ENCODE results near the gene KCNK2. TPM values are rescaled to one million over a fixed set of nuclear protein-coding genes. Genes with fewer than 3 reads are reported as not detected.

The KCNK2 gene
- total RNA-seq, 1 experiment from 2014 or later = 0.44 TPM

GRCh38 chr1:215095524-215095923 lies 13.0 kb downstream of the KCNK2 start:
- Histone ChIP-seq H2BK12ac (ENCODE audit: insufficient read length, low read depth, low read length) (no peak overlapping the region), H3K23me2 (ENCODE audit: insufficient read length, low read depth, low read length, poor library complexity, severe bottlenecking) (no peaks in the 10 kb centered on the region), H2AFZ (ENCODE audit: low read length) (no peak overlapping the region), H3K9ac (ENCODE audit: extremely low read depth, insufficient read length, low read length) (no peak overlapping the region), H4K8ac (replicated peaks; ENCODE audit: insufficient read length, low read depth, low read length) (no peak overlapping the region), H3K4me2 (ENCODE audit: insufficient read depth, insufficient read length, low read length) (no peak overlapping the region), H3K18ac (ENCODE audit: insufficient read length, low read depth, low read length) (no peak overlapping the region), H2BK15ac (ENCODE audit: low read depth, low read length) (no peak overlapping the region), H4K20me1 (ENCODE audit: control insufficient read depth, insufficient read depth, insufficient read length) (no peaks in the 10 kb centered on the region), H2AK5ac (ENCODE audit: insufficient read length, low read length) (no peak overlapping the region), H4K91ac (ENCODE audit: insufficient read length, low read depth, low read length) (no peak overlapping the region), H3K79me2 (ENCODE audit: insufficient read depth, low read length) (no peaks in the 10 kb centered on the region), H3K4ac (ENCODE audit: low read depth, low read length) (no peak overlapping the region), H3K27me3 (ENCODE audit: insufficient read depth, low read length) (no peaks in the 10 kb centered on the region), H4K5ac (ENCODE audit: insufficient read length, low read depth, low read length) (no peak overlapping the region), H3K4me1 (ENCODE audit: insufficient read depth, low read length) (no peaks in the 10 kb centered on the region), H3K23ac (ENCODE audit: insufficient read length, low read depth, low read length) (no peak overlapping the region), H3K27ac (ENCODE audit: insufficient read length, low read depth, low read length) (no peak overlapping the region), H2BK20ac (ENCODE audit: low read depth, low read length, poor library complexity, severe bottlenecking) (no peak overlapping the region), H3K79me1 (ENCODE audit: insufficient read depth, low read depth, low read length, poor library complexity, severe bottlenecking) (no peaks in the 10 kb centered on the region), H2BK5ac (ENCODE audit: insufficient read length, low read length) (no peak overlapping the region), H3T11ph (ENCODE audit: low read length) (no peak overlapping the region), H3K9me3 (ENCODE audit: control insufficient read depth, low read depth, low read length) (no peaks in the 10 kb centered on the region), H3K56ac (ENCODE audit: insufficient read length, low read depth, low read length) (no peak overlapping the region), H3K14ac (ENCODE audit: insufficient read depth, low read length) (no peak overlapping the region), H2BK120ac (ENCODE audit: low read depth, low read length, poor library complexity, severe bottlenecking) (no peak overlapping the region)
- no peak for DNase-seq
- no peak overlapping the region for H3K4me3 Mint-ChIP-seq
- H3K27ac Mint-ChIP-seq = no peak overlapping the region
- H3K36me3 Mint-ChIP-seq (ENCODE audit: insufficient read depth in 1 of 3, low read depth in 3 of 3) = no peaks in the 10 kb centered on the region
- WGBS (ENCODE audit: extremely low coverage, insufficient read length, low lambda C conversion rate) = no CpG with 5 or more reads among the region's 5 CpGs
- no peaks in the 10 kb centered on the region for H3K4me1 Mint-ChIP-seq
- H3K9me3 Mint-ChIP-seq = no peaks in the 10 kb centered on the region
- no peak for TF ChIP-seq CTCF (conservative IDR thresholded peaks at IDR 0.05)
- H3K27me3 Mint-ChIP-seq (ENCODE audit: low read depth) = peaks cover 8% of the 10 kb centered on the region
